NCI-H2081 treated with DMSO at 0.1 percent for 48 hours (cell line): ENCODE measurements around the gene C2orf68.
"Not testable (repeated sequence)": the region's sequence is repeated elsewhere in the genome, so short reads cannot be mapped to it uniquely, and the experiment has no call there.

Experiments
- DNase-seq: peaks from one replicate; lab custom pipeline; 2025; lab: John Stamatoyannopoulos, UW

Gene C2orf68

DNA sequence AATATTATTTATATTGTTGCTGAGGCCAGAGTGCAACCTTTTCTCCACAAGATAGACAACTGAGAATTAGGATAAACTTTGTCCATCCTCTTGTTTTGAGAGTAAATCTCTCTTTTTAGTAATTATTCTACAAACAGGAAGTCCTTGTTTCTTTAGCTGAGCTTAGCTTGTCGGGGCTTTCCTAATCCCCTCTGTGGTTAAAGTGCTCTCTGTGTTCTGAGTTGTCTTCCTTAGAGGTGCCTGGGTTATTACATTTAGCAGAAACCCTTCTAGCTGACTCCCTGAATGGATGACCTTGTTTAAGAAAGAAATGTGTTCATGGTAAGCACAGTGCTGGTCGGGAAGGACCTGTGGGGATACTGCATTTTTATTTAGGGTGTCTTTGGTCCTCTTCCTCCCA, 16.8 kb upstream of the C2orf68 start:
- DNase-seq = no peak

DNA sequence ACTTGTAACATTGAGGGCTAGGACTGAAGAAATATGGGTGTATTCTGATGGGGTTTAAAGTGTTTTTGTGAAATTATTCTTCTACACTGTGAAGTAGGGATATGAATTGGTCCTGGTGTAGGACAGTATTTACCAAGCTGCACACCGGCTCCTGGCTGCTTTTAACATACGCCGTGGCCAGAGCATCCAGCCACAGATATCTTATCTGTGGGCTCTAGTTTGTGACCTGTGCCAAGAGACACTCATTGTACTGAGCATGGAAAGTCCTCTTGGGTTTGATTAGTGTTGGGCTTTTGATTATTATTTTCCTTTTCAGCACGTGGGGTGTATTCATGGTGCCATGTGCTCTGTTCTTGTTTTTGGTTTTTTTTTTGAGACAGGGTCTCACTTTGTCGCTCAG, 12.1 kb upstream of the C2orf68 start:
- no peak for DNase-seq

- DNase-seq = no peak
These were observed 9.5 kb upstream of the C2orf68 start for GRCh38 chr2:85621338-85621737.

DNA sequence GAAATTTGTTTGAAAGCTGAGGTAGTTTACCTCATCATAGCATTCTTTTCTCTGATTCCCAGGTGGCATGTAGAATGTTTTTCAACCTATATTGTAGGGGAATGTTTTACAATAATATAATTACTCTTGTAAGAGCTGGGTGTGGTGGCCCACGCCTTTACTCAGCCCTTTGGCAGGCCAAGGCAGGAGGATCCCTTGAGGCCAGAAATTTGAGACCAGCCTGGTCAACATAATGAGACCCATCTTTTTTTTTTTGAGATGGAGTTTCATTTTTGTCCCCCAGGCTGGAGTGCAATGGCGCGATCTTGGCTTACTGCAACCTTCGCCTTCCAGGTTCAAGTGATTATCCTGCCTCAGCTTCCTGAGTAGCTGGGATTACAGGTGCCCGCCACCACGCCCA, 7.8 kb upstream of the C2orf68 start:
- DNase-seq = no peak

- not testable (repeated sequence) for DNase-seq
These were observed 5.9 kb upstream of the C2orf68 start for GRCh38 chr2:85617723-85618122.

DNA sequence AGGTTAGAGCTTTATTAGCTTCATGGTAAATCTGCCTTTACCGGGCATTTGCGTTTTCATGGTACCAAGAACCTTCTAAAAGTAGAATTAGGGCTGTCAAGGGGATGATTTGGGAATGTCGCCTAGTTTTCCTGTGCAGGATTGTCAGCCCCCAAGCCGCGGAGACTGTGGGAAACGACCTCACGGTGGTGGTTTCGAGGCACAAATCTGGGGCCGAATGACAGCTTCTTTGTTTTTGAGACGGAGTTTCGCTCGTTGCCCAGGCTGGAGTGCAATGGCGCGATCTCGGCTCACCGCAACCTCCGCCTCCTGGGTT, 3.5 kb upstream of the C2orf68 start:
- no peak for DNase-seq

GRCh38 chr2:85614757-85615156, 2.9 kb upstream of the C2orf68 start:
- not testable (repeated sequence) for DNase-seq

GRCh38 chr2:85613717-85614515, 2.0 kb upstream of the C2orf68 start:
- DNase-seq = no peak

GRCh38 chr2:85611217-85611704, 605 bp downstream of the C2orf68 start:
- no peak for DNase-seq

GRCh38 chr2:85607268-85608215, 4.3 kb downstream of the C2orf68 start:
- DNase-seq = no peak

DNA sequence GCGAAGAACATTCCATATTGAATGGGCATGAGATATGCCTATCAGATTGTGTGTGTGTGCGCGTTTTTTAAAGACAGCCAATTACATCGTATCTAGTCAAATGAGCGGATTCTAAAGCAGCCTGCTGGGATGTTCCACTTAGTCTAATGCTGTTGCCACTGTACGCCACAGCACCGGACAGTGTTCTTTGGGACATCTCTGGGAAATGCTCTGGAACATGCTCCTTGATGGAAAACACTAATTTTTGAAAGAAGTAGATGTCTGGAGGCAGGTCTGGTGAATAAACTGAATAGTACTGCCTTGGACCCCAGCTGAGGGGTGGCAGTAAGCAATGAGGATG, 5.8 kb downstream of the C2orf68 start:
- no peak for DNase-seq

GRCh38 chr2:85605406-85606115, 6.3 kb downstream of the C2orf68 start:
- no peak for DNase-seq

DNA sequence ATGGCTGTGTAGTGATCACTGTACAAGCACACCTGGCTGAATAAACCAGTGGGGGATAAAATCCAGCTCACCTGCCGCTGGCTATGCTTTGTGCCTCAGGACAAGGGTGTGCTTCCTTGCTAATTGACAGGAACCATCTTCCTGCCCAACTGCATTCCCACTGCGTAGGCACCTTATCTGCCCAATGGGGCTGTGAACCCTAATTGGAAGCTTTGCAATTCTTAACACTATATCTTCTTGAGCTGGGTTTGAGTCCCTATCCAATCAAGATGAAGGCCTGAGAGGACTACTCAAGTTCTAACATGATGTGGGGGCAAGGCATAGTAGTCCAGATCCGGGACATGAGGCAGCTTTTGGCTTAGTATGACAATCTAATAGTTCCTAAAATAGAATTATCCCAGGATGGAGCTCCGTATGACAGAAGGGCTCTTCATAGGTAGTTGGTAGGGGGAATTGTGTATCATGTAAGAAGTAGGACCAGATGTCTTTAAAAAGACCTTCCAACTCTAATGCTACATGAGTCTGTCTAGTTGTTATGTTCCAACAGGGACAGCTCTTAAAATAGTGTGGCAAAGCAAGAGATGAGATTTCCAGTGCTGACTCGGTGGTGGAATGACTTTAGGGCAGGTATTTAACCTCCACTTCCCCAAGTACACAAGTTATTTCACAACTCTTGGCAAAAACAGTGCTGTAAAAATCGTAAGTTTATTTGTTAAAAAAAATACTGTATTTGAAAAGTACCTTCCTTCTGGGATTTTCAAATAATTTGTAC, 7.1 kb downstream of the C2orf68 start:
- no peak for DNase-seq

GRCh38 chr2:85604133-85604444, 7.8 kb downstream of the C2orf68 start:
- not testable (repeated sequence) for DNase-seq

DNA sequence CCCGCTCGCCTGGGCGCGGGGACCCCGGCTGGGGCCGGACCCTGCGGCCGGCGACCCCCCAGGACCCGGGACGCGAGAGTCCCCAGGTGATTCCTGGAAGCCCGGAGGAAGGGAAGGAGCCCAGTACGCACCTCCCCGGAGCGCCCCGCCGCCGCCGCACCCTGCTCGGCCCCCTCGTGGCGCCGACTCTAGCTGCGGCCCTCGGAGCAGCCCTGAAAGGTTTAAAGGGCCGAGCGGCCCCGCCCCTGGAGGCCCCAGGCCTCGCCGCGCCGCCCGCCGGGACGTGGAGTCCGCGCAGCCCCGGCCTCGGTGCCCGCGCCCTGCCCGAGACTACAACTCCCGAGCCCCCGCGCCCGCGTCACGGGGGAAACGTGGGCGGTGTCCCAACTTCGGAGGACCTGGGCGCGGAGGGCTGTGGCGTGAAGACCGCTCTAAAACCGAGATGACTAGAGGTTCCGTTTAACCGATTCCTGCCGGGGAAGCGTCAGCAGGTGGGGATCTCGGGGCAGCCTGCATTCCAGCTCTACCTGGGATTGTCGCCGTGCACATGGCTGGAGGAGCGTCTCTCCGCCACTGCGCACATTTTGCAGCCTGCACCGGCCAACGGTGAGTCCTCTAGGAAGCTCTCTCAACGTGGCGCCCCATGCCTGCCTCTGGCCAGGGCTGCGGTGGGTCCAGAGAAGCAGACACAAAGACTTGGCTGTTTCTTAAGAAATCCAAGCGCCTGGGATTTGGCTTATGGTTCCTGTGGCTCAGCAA, 9.2 kb downstream of the C2orf68 start, which contains the start of gene TMEM150A:
Gene TMEM150A, minus strand, starts transcription at position 223 of the 759 bp plus-strand sequence. CDS start 750 bp downstream, outside the sequence.
- no peak for DNase-seq

- no peak for DNase-seq
These were observed 9.9 kb downstream of the C2orf68 start for GRCh38 chr2:85601771-85602475.

DNA sequence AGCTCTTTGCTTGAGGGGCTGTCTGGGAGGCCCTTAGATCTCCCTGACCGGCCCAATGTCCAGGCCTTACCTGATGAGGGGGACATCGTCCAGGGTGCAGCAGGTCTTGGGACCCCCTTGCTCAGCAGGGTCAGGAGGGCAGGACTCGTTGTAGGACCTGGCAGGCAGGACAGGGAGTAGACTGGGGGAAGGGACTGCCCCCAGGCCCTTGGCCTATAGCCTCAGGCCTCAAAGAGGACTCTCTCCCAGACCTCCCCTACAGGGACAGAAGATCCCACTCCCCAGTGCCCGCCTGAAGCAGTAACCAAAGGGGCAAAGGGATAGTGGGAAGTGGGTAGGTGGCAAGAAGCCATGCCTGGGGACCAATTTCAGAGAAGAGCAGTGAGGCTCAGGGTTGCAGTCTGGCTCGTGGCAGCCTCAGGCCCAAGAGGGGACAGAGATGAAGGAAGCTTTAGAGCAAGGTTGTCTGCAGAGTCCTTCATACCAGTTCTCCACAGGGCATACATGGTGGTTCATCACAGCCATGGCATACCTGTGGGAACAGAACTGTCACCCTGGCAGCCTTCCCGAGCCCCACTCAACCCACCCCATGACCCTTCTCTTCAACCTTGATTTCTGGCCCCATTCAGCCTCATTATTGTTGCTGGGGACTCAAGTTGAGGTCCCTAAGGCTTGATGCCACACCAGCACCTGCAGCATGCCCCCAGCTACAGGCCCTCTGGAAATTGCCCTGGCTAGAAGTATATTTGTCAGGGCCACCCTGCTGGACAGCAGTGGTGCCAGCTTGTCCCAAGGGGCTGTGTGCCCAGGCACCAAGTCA, 10.7 kb downstream of the C2orf68 start:
- DNase-seq = no peak

DNA sequence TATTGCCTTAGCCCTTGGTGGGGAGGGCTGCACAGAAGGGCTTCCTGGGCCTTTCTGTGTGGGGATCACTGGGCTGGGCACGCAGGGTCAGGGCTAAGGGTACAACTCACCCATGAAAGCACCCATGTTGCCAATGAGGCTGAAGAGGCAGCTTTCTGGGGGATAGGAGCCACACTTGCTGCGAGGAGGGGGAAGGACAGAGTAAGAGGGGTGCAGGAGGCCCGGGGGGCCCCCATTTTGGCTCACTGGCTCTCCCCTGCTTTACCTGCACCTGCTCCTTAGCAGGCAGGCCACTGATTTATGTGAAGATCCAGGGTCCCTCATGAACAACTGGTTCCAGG, 11.7 kb downstream of the C2orf68 start:
- no peak for DNase-seq

- no peak for DNase-seq
These were observed 12.2 kb downstream of the C2orf68 start for GRCh38 chr2:85599468-85600234.
